IPS-NIHi7 (cell line): ENCODE results near the gene DIAPH3.
A peak's percentile ranks its signal among the peaks of the same experiment; 100 is the strongest.

Experiments used
- DNase-seq: peaks from one replicate; pipeline ENCODE4 v3.0.0; 2012; ENCODE audit warnings: mixed read lengths; ENCODE audit errors: extremely low spot score

The DIAPH3 gene

DNA sequence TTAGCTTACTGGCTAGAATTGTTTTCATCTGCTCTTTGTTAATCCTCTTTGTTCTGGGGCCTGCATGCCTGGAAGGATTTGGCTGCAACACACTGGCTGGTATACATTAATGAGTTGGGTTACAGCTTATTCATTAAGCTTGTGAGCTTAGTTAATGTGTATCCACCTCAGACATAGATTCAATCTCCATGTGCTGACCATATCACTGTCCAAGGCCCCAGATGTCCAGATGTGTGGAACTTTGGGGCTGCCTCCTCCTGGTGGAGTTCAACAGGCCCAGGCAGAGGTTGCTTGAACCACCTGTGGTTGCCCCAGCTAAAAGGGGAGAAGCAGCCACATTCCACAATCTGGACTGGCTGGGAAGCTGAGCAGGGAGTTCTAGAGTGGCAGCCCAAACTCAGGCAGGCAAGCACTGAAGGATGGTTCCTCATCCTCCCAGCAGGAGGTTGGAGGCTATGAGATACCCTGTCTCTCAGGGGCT lies 5.4 kb downstream of the DIAPH3 start:
- peak; percentile 13 for DNase-seq

DNA sequence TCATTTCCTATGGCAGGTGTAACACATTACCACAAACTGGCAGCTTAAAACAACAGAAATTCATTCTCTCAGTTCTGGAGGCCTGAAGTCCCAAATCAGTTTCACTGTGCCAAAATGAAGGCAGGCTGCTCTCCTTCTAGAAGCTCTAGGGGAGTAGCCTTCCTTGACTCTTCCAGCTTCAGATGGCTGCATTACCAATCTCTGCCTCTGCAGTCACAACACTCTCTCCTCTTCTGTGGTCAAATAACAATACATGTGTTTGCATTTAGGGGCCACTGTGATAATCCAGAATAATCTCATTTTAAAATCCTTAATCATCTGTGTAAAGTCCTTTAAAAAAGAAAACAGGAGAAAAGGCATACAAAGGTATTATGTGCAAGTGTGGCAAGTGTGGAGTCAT lies 7.8 kb downstream of the DIAPH3 start:
- no peak for DNase-seq

DNA sequence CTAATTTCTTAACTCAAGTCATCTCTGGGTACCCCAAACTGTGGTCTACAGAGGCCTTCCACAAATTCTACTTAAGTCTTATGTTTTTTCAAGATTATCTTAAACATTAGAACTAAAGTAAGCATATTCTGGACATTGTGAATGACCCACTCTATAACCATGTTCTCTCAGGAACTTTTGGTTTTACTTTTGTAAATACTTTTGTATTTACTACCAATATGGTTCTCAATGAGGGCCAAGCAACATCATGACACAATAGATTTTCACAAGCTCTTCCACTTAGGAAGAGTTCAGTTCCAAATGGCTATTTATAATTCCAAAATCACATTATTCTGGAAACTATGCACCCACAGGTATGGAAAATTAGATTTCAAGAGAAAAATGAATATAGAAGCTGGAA lies 10.8 kb downstream of the DIAPH3 start:
- no peak for DNase-seq

DNA sequence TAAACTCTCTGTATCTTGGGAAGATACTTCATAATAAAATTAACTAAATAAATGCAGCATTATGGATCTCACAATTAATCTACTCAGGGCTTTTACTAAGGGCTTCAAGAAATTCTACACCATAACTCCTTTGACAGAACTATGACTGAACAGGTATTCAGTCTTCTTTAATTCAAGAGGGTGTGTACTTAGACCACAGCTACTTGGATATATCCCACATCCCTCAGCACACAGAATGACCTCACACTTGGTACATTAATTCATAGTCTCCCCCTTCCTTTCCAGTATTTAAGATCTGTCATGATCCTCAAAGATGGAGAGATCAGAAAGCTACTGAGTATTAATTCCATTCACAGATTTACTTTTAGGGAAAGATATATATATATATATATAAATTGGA lies 11.6 kb downstream of the DIAPH3 start:
- no peak for DNase-seq

DNA sequence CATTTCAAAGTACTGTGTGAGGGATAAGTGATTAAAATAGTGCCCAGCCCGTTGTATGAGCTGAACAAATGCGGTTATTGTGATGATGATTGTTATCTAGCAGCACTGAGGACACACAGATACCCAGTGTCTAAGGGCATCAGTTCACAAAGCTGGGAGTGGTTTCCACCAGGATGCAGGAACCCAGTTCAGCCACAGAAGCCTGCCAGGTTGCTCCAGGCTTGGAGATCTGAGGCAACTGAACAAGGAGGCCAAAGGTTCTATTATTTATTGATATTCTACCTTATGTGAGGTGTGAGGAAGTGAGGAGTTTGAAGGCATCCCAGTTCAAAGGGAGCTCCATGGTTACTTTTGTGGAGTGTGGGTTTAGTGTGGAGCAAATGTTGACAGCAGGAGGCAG lies 13.2 kb downstream of the DIAPH3 start:
- no peak for DNase-seq

DNA sequence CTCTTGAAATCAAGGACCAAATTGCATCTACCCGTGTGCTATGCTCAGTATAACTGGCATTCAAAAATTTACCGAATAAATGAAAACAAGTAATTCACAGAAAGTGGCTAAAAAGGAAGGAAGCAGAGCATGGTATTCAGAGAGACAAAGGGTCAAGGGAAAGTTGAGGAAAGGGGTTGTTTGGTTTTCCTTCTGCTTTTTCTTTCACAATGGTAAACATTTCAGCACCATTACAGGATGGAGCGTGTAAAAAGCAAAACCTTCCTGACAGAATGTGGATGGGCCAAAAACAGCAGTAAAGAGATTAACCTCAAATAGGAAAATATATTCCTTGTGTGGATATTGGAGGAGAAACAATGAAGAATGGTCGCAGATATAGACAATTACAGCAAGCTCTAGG lies 14.8 kb downstream of the DIAPH3 start:
- DNase-seq: no peak

DNA sequence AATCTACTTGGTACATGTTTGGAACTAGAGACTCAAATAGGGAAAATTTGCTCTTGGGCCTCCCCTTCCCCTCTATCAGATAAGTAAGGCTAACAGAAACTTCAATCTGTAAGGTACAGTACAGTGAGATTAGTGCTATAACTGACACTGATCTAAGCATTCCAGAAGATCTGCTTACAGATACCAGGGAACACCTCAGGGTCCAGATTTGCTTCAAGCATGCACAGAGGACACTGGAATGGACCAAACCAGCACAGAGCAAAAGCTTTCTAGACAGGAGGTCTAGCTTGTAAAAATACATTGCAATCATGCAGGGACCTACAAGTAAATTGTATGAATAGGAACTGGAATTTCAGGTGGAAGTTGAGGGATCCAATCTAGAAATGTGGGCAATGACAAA lies 16.4 kb downstream of the DIAPH3 start:
- DNase-seq: no peak

DNA sequence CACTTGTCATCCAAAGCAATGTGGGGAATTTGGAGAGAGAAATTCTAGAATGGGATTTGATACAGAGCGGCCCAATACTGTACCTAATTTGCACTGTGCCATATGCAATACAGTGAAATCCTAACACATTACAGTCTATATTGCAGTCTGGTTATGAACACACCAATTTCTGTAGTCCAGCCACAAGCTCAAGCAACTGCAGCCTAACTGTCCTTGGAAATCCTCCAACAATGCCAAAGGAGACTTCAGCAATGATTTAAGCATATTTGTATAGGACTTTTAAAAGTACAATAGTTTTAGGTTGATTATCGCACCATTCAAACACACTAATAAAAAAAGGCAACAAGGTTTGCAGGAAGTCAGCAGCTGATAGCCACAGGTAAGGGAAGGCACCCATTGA lies 17.3 kb downstream of the DIAPH3 start:
- no peak for DNase-seq

DNA sequence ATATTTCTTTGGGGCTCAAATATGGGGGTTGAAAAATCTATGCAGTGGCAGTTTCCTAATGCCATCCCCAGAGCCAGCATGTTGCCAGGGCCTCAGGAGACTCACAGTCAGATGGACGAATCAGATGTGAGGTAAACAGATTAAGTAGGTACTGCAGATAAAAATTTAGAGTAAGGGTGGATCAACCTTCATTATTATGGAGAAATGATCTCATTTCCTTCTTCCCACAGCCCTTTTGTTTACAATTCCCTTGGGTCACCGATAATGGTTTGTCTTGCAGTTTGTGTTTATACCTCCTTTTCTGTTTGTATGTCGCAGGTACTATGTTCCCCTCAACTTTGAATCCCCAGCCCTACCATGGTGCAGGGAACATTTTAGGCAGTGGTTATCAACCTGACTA lies 20.0 kb downstream of the DIAPH3 start:
- DNase-seq: no peak

DNA sequence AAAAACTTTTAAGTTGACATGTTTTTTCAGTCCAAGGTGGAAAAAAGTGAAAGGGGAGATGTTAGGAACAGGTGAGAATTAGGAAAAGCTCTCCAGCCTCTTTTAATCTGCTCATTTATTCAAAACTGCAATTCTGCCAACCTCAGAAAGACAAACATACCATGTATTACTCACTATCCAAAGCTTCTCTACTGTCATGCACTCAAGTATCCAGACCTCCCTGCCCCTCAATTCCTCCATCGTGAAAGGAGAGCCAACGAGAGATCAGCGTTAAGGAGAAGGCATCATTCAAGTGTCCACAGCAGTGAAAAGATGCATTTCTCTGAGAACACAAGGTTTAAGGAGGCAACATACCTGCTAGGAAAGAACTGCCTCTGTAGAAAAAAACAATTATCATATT lies 24.5 kb downstream of the DIAPH3 start:
- no peak for DNase-seq

DNA sequence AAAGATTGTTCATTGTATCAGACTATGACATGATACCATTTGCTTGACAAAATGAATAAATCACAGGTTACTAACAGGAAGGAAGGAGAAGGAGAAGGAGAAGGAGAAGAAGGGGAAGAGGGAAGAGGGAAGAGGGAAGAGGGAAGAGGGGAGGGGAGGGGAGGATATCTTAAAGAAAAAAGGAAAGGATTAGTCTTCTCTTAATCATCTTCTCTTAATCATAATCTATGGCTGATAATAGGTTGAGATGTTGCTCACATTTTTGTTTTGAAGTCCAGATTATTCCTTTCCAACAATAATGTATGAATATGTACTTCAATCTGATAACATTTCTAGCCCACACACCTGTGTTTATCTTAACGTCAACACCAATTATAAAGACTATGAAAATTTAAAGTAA lies 25.1 kb downstream of the DIAPH3 start:
- DNase-seq: no peak

DNA sequence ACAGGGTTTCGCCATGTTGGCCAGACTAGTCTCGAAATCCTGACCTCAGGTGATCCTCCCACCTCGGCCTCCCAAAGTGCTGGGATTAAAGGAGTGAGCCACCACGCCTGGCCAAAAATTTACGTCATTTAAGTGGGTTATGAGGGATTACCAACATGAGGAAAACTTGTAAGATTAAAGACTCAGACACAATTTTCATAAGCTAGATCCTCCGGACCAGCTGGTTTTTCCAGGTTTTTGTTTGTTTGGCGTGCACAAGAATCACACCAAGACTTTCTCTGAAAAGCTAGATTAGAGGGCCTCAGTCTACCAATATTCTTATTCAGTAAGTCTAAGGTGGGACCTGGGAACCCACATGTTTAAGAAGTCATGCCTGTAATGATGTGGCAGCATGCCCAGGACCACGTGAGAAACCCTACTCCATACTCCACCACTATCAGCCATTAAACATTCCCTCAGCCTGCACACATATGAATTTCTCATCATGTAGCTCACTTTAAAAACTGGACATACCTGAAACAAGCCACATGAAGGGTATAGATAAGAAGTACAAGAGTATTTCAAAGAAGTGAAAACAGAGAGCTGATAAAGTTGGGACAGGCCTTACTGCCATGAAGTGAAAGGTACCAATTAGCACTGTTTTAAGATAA lies 25.7 kb downstream of the DIAPH3 start:
- DNase-seq: no peak

DNA sequence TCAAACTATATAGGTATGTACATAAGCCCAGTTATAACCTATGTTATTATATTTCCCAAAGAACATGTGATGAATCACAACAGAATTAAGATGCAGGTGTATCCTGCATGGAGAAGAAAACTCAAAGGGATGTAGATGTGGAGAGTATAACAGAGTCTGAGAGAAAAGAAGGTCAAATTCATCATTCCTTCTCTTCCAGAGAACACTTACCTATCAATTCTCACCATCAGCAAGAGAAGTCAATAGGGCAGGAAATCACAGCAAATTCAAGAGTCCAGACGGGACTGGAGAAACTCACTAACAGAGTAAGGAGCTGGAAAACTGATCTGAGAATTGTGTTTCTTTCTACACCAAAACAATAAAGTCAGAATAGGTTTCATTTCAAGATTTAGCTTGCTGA lies 28.4 kb downstream of the DIAPH3 start:
- no peak for DNase-seq

DNA sequence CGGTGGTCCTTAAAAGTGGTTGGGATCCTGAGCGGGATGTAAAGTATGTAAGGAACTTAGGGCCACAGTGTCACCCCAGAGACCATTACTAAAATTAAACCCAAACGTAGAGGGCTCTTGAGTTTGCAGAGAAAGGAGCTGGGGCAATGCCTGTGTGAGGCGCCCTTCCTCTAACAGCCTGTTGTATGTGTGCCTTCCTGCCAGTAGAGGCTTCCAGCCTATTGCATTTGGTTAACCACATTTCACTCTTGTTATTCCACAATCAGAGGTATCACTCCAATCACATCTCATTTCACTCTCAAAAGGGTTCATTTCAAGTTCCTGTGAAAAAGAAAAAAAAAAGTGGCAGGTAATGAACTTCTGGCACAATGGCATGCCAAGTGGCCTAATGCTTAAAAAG lies 29.4 kb downstream of the DIAPH3 start:
- peak; percentile 33 for DNase-seq

DNA sequence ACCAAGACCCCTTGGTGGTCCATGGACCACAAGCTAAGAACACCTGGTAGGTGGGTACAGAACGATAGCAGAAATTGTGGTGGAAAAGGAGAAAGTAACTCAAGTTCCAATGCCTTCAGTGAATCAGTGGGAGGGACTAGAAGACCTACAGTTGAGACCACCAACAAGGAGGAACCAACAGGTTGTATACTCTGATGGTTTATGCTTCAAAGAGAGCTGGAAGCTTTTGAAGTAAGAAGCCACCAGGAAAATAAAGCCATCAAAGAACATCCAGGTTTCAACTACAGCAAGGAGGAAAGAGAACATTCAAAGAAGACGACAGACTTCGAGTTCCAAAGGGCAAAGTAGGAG lies 42.4 kb downstream of the DIAPH3 start:
- DNase-seq: no peak

DNA sequence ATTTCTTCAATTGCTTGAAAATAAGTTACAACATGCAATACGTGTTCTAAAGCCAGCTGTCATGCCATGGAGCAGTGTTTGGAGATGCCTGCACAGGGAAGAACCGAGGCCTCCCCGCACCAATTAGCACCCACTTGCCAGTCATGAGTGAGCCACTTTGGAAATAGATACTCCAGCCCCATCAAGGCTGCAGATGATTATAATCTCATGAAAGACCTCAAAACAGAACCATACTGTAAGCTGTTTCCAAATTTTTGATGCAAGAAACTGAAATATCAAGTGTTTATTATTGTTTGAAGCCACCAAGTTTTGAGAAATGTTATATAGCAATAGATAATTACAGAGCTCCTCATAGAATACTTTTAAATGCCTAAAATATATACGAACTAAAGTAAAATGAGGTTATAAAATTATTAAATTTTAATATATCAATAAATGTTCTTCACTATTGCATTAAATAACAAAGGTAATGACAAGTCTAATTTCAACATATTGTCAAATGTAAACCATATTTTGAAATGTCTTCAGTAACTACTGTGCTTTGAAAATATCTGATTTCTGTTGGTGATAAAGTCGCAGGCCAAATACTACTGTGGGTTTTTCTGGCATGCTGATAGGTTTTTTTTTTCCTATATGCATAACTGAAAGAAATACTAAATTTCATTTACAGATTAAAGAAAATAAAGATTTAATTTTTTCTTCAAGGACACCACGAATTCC lies 43.0 kb downstream of the DIAPH3 start:
- DNase-seq: no peak

DNA sequence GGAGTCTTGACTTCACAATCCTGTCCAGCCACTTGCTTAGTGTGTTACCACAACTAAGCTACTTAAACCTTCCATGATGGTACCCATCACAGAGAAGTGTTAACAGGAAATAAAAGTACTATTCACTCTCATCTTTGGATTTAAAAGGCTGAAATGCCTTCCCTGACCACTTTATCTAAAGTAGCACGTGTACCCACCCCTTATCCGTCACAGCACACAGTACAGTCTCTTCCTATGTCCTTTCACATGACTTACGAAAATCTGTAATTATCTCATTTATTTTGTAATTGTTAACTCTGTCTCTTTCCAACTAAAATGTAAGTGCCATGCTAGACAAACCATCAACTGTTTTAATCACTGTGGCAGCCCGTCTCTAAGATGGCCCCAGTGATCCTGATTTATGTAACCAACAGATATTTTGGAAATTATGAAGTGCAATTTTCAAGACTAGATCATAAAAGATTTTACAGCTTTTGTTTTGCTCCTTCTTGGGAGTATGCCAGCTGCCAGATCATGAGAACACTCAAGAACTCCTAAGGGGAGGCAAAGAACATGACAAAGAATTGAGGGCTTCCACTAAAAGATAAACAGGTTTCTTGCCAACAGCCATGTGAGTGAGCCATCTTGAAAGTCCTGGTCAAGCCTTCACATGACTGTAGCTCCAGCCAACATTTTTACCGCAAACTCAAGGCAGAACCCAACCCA lies 44.9 kb downstream of the DIAPH3 start:
- DNase-seq: no peak

DNA sequence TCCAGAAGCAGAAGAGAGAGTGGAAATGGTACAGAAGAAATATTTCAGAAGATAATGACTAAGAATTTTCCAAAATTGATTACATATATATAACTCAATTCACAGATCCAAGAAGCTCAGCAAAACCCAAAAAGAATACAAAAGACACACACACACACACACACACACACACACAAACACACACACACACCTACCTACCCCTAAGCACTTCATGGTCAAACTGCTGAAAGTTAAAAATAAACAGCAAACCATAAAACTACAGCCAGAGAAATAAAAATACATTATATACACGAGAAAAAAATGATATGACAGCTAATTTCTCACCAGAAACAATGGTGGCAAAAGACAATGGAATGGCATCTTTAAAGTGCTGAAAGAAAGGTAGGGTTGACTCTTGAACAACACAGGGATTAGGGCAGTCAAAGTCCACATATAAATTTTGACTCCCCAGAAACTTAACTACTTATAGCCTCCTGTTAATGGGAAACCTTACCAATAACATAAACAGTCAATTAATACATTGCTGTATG lies 49.2 kb downstream of the DIAPH3 start:
- no peak for DNase-seq

DNA sequence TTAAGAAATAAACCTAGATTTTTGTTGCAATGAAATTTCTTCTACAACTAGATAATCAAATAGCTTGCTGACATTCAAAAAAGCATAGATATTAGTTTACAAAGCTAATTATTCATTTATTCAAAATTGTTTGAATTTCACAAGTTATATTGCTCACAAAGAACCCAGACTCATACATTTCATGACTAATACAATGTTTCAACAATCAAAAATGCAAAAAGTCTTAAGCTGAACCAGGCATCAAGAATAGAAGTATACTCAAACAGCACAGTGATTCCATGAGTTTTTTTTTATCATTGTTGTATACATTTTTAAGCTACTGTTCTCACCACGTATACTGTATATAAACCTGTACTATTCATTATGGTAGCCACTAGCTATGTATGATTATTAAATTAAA lies 51.0 kb downstream of the DIAPH3 start:
- no peak for DNase-seq

DNA sequence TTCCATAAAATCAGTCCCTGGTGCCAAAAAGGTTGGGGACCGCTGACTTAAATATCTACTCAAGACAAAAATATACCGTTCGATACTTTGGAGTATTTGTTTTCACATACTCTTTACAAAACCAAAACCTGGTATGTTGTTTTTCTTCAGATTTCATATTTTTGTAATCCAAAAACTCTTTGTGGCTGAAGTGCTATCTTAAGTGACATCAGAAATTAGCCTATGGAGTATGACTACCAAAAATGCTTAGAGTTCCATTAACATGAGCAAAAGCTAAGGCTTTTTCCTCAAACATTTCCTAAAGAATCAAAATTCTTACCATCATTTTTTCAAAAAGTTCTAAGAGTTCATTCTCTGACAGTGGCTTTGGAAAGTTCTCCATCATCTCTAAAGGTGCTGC lies 52.0 kb downstream of the DIAPH3 start:
- no peak for DNase-seq

DNA sequence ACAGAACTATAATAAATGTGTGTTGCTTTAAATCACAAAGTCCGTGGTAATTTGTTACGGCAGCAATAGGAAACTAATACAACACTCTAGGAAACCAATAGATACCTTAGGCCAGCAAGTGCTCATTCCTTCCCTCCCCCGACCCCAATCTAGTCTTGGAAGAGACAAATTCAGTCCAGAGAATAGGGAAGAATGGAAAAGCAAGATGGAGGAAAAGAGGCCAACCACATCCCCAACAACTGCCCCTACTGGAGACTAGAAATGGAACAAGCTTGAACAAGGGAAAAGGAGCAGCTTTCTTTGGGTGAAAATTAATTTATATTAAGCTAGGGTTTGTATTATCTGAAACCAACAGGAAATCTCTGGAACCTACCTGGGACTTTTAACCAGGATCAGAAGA lies 54.4 kb downstream of the DIAPH3 start:
- no peak for DNase-seq

DNA sequence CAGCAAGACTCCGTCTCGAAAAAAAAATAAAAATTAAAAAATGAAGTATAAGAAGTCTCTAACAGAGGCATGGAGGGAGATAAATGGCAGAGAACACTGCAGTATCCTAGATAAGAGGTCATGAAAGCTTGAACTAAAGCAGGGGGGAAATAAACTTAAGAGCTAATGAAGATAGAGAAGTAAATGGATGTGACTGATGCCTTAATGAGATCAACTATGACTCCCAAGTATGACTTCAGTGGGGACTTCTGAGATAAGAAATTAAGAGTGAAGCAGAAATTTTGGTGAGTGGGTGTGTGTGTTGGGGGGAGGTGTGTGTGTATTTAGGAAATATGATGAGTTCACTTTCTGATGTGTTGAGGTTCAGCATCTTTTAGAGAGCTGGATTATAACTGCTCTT lies 55.1 kb downstream of the DIAPH3 start:
- no peak for DNase-seq
